Smooth muscle cell (in vitro differentiated cells): Measurements from ENCODE around the gene KCTD14. TPM values are rescaled to one million over a fixed set of nuclear protein-coding genes. Genes with fewer than 3 reads are reported as not detected.
A peak's percentile ranks its signal among the peaks of the same experiment; 100 is the strongest.
"Not testable (repeated sequence)": the region's sequence is repeated elsewhere in the genome, so short reads cannot be mapped to it uniquely, and the experiment has no call there.

Source experiments
- DNase-seq: peaks from one replicate; lab custom pipeline; 2025; ENCODE audit not compliant: unreplicated experiment; lab: John Stamatoyannopoulos, UW
- H2AFZ ChIP-seq: fragments of 200-600 bp; sonication (generic); 2 replicates; pipeline ENCODE4 v1.6.0; 2016; ENCODE audit warnings: antibody characterized with exemption, low read depth, mild to moderate bottlenecking
- H3F3A ChIP-seq: fragments of 200-600 bp; sonication (generic); 2 replicates; pipeline ENCODE4 v1.6.0; 2017; ENCODE audit warnings: antibody characterized with exemption, low read depth
- H3K27ac ChIP-seq: fragments of 200-600 bp; sonication (generic); 2 replicates; pipeline ENCODE4 v1.5.1; 2016; ENCODE audit warnings: low read depth, mild to moderate bottlenecking
- H3K27me3 ChIP-seq: fragments of 200-600 bp; sonication (generic); 2 replicates; pipeline ENCODE4 v1.6.1; 2016; ENCODE audit warnings: low read depth, mild to moderate bottlenecking
- H3K36me3 ChIP-seq: fragments of 200-600 bp; sonication (generic); 2 replicates; pipeline ENCODE4 v1.5.1; 2016; ENCODE audit warnings: low read depth
- H3K4me1 ChIP-seq: fragments of 200-600 bp; sonication (generic); 2 replicates; pipeline ENCODE4 v1.5.1; 2016; ENCODE audit warnings: low read depth
- H3K4me2 ChIP-seq: fragments of 200-600 bp; sonication (generic); 2 replicates; pipeline ENCODE4 v1.6.0; 2016; ENCODE audit warnings: mild to moderate bottlenecking
- H3K4me3 ChIP-seq: fragments of 200-600 bp; sonication (generic); 2 replicates; pipeline ENCODE4 v1.5.1; 2016; ENCODE audit warnings: mild to moderate bottlenecking
- H3K79me2 ChIP-seq: fragments of 200-600 bp; sonication (generic); 2 replicates; pipeline ENCODE4 v1.6.0; 2016; ENCODE audit warnings: low read depth, mild to moderate bottlenecking
- H3K9ac ChIP-seq: fragments of 200-600 bp; sonication (generic); 2 replicates; pipeline ENCODE4 v1.6.0; 2016; ENCODE audit warnings: low read depth
- H3K9me3 ChIP-seq: fragments of 200-600 bp; sonication (generic); replicated peaks from 2 replicates; pipeline ENCODE4 v1.5.1; 2016; ENCODE audit warnings: low read depth
- H4K20me1 ChIP-seq: fragments of 200-600 bp; sonication (generic); 2 replicates; pipeline ENCODE4 v1.6.0; 2016; ENCODE audit warnings: low read depth
- CTCF ChIP-seq: fragments of 200-600 bp; sonication (generic); IDR thresholded peaks from 2 replicates; pipeline ENCODE4 v1.5.1; 2017; ENCODE audit warnings: borderline replicate concordance, mild to moderate bottlenecking, antibody characterized with exemption; ENCODE audit not compliant: insufficient read depth, poor library complexity, severe bottlenecking
- WGBS: methylation state at CpG from one replicate; pipeline ENCODE4 v1.1.7; 2016; ENCODE audit warnings: low lambda C conversion rate; 5-methylcytosine and 5-hydroxymethylcytosine counted together
- polyA plus RNA-seq: library from polyadenylated mRNA; unstranded; fragments of >200 nt; fragmentation: Nextera tagmentation; extraction: Ambion mirVana; gene quantifications from 2 replicates; pipeline ENCODE4 v1.2.1, GENCODE V29; 2016
- total RNA-seq: library from RNA; depleted of rRNA; stranded (reverse); fragments of >200 nt; gene quantifications from 2 replicates; pipeline ENCODE4 v1.2.3, GENCODE V29; 2014

The KCTD14 gene
- total and polyA plus RNA-seq, 2 experiments from 2014 or later: 1.5 to 1.7 TPM

- DNase-seq: no peak
- Histone ChIP-seq H3K36me3 (no peaks in the 10 kb centered on the region), H4K20me1 (no peaks in the 10 kb centered on the region), H3F3A (no peaks in the 10 kb centered on the region), H3K9ac (peak overlapping the region; percentile 74), H3K27ac (no peak overlapping the region), H3K79me2 (peaks cover 17% of the 10 kb centered on the region), H2AFZ (peak overlapping the region; percentile 97), H3K4me3 (peak overlapping the region; percentile 90), H3K27me3 (no peaks in the 10 kb centered on the region), H3K4me1 (peaks cover 8% of the 10 kb centered on the region), H3K4me2 (peak overlapping the region; percentile 90), H3K9me3 (no peaks in the 10 kb centered on the region)
- no peak for TF ChIP-seq CTCF
- WGBS: 10% methylated on average over 11 of the region's 11 CpGs
Observed at GRCh38 chr11:77993902-77994301, 29.2 kb downstream of the KCTD14 start.

DNA sequence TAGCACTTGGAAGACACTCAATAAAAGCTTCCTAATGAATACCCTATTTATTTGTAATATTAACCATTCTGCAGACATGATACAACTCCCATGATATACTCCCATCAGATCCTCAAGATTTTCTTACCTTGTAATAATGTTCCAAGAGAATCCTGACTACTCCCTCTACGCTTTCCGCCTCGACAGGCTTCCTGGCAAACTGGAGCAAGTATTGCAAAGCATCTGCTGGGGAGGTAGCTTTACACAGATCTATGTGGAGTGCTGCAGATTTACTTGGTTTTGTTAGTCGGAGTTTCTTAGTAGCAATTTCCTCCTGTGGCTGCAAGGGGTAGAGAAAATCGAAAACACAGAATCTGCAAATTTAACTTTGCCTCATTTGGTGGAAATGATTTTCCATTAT is 32.1 kb downstream of the KCTD14 start:
- H3K27ac ChIP-seq: no peak overlapping the region
- no peak overlapping the region for H2AFZ ChIP-seq
- no peak overlapping the region for H3K9ac ChIP-seq
- no peaks in the 10 kb centered on the region for H3K27me3 ChIP-seq
- no peak for TF ChIP-seq CTCF
- peaks cover 8% of the 10 kb centered on the region for H3K4me1 ChIP-seq
- H3K9me3 ChIP-seq: no peaks in the 10 kb centered on the region
- peaks cover 28% of the 10 kb centered on the region for H3K79me2 ChIP-seq
- peaks cover 8% of the 10 kb centered on the region for H3K36me3 ChIP-seq
- H4K20me1 ChIP-seq: peaks cover 3% of the 10 kb centered on the region
- no peak overlapping the region for H3K4me2 ChIP-seq
- H3F3A ChIP-seq: no peaks in the 10 kb centered on the region
- 97% methylated on average over 5 of the region's 5 CpGs for WGBS
- no peak for DNase-seq
- no peak overlapping the region for H3K4me3 ChIP-seq

DNA sequence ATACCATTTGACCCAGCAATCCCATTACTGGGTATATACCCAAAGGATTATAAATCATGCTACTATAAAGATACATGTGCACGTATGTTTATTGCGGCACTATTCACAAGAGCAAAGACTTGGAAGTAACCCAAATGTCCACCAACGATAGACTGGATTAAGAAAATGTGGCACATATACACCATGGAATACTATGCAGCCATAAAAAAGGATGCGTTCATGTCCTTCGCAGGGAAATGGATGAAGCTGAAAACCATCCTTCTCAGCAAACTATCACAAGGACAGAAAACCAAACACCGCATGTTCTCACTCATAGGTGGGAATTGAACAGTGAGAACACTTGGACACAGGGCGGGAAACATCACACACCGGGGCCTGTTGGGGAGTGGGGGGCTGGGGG is 36.6 kb downstream of the KCTD14 start:
- peaks cover 27% of the 10 kb centered on the region for H3K79me2 ChIP-seq
- not testable (repeated sequence) for H2AFZ ChIP-seq, H3K4me3 ChIP-seq, H3F3A ChIP-seq, H3K27ac ChIP-seq, DNase-seq, H3K9me3 ChIP-seq, H3K4me2 ChIP-seq, H3K9ac ChIP-seq, H3K4me1 ChIP-seq, H3K36me3 ChIP-seq, H3K27me3 ChIP-seq
- over 99% methylated on average over 8 of the region's 8 CpGs for WGBS
- peaks cover 12% of the 10 kb centered on the region for H4K20me1 ChIP-seq

- peaks cover 20% of the 10 kb centered on the region for H3K79me2 ChIP-seq
- H4K20me1 ChIP-seq: peaks cover 9% of the 10 kb centered on the region
- peaks cover 10% of the 10 kb centered on the region for H3K36me3 ChIP-seq
- H3K9ac ChIP-seq: no peak overlapping the region
- no peak overlapping the region for H3K4me3 ChIP-seq
- no peaks in the 10 kb centered on the region for H3F3A ChIP-seq
- H3K9me3 ChIP-seq: no peaks in the 10 kb centered on the region
- no peak overlapping the region for H3K27ac ChIP-seq
- no peak for TF ChIP-seq CTCF
- no peaks in the 10 kb centered on the region for H3K4me1 ChIP-seq
- H3K4me2 ChIP-seq: no peak overlapping the region
- H2AFZ ChIP-seq: no peak overlapping the region
- WGBS: 100% methylated on average over 2 of the region's 2 CpGs
- DNase-seq: no peak
- no peaks in the 10 kb centered on the region for H3K27me3 ChIP-seq
Observed at GRCh38 chr11:77981346-77981947, 41.6 kb downstream of the KCTD14 start.
